Activated naive CD8-positive, alpha-beta T cell treated with anti-CD3 and anti-CD28 coated beads, Interleukin-2, amount 50 U/mL, for 16 hours (primary cell): Measurements from ENCODE around the gene CENPP.
"Not testable (repeated sequence)": the region's sequence is repeated elsewhere in the genome, so short reads cannot be mapped to it uniquely, and the experiment has no call there.

Experiments used
- DNase-seq: peaks from one replicate; pipeline ENCODE4 v3.0.0-alpha.2; 2020; ENCODE audit warnings: low read depth, low spot score

CENPP gene

GRCh38 chr9:92595075-92595474, 269.3 kb downstream of the CENPP start:
- not testable (repeated sequence) for DNase-seq

GRCh38 chr9:92595930-92596329, 270.2 kb downstream of the CENPP start:
- DNase-seq, result no peak

GRCh38 chr9:92598382-92598781, 272.6 kb downstream of the CENPP start:
- no peak for DNase-seq

GRCh38 chr9:92599938-92600461, 274.2 kb downstream of the CENPP start:
- no peak for DNase-seq

- no peak for DNase-seq
Observed at GRCh38 chr9:92600462-92601261, 274.9 kb downstream of the CENPP start.

GRCh38 chr9:92601451-92601850, 275.7 kb downstream of the CENPP start:
- DNase-seq, result no peak

GRCh38 chr9:92602413-92602812, 276.7 kb downstream of the CENPP start:
- no peak for DNase-seq

GRCh38 chr9:92603100-92603499, 277.3 kb downstream of the CENPP start:
- DNase-seq, result no peak

- DNase-seq, result no peak
Observed at GRCh38 chr9:92603990-92604389, 278.2 kb downstream of the CENPP start.

- DNase-seq, result no peak
Observed at GRCh38 chr9:92605224-92605623, 279.5 kb downstream of the CENPP start.

GRCh38 chr9:92607088-92607487, 281.3 kb downstream of the CENPP start:
- no peak for DNase-seq

GRCh38 chr9:92607773-92608172, 282.0 kb downstream of the CENPP start:
- no peak for DNase-seq

GRCh38 chr9:92608241-92608908, 282.6 kb downstream of the CENPP start:
- no peak for DNase-seq

GRCh38 chr9:92608909-92609445, 283.2 kb downstream of the CENPP start:
- no peak for DNase-seq

GRCh38 chr9:92610470-92611420, 285.0 kb downstream of the CENPP start:
- no peak for DNase-seq

- no peak for DNase-seq
Observed at GRCh38 chr9:92611621-92612285, 286.0 kb downstream of the CENPP start.

- no peak for DNase-seq
Observed at GRCh38 chr9:92612292-92612691, 286.5 kb downstream of the CENPP start.

GRCh38 chr9:92612816-92613215, 287.1 kb downstream of the CENPP start:
- no peak for DNase-seq

GRCh38 chr9:92613268-92614122, 287.7 kb downstream of the CENPP start:
- DNase-seq, result no peak

GRCh38 chr9:92614123-92614510, 288.4 kb downstream of the CENPP start:
- no peak for DNase-seq
